Measurements from ENCODE around the gene ADRA2B. TPM values are rescaled to one million over a fixed set of nuclear protein-coding genes. Genes with fewer than 3 reads are reported as not detected.
A peak's percentile ranks its signal among the peaks of the same experiment; 100 is the strongest.
"Not testable (repeated sequence)": the region's sequence is repeated elsewhere in the genome, so short reads cannot be mapped to it uniquely, and the experiment has no call there.

Gene ADRA2B
- total RNA-seq, 1 experiment from 2014 or later, result 2.7 TPM

GRCh38 chr2:96063116-96063899 is 53.1 kb downstream of the ADRA2B start:
- not testable (repeated sequence) for H3T11ph ChIP-seq (ENCODE audit: low read length); H3K4me1 ChIP-seq (ENCODE audit: insufficient read depth, low read length); DNase-seq; H3K4me3 Mint-ChIP-seq; H2BK15ac ChIP-seq (ENCODE audit: low read depth, low read length); H3K4ac ChIP-seq (ENCODE audit: low read depth, low read length); H3K79me2 ChIP-seq (ENCODE audit: insufficient read depth, low read length); H3K9me3 Mint-ChIP-seq; H2BK12ac ChIP-seq (ENCODE audit: insufficient read length, low read depth, low read length); H2AK5ac ChIP-seq (ENCODE audit: insufficient read length, low read length); H3K9ac ChIP-seq (ENCODE audit: extremely low read depth, insufficient read length, low read length); H3K27ac ChIP-seq (ENCODE audit: insufficient read length, low read depth, low read length); H4K5ac ChIP-seq (ENCODE audit: insufficient read length, low read depth, low read length); H3K18ac ChIP-seq (ENCODE audit: insufficient read length, low read depth, low read length); H2BK20ac ChIP-seq (ENCODE audit: low read depth, low read length, poor library complexity, severe bottlenecking); H3K9me3 ChIP-seq (ENCODE audit: control insufficient read depth, low read depth, low read length); H3K27me3 ChIP-seq (ENCODE audit: insufficient read depth, low read length); H3K4me1 Mint-ChIP-seq; H3K14ac ChIP-seq (ENCODE audit: insufficient read depth, low read length); H2BK5ac ChIP-seq (ENCODE audit: insufficient read length, low read length); H3K23me2 ChIP-seq (ENCODE audit: insufficient read length, low read depth, low read length, poor library complexity, severe bottlenecking); H4K20me1 ChIP-seq (ENCODE audit: control insufficient read depth, insufficient read depth, insufficient read length); H3K23ac ChIP-seq (ENCODE audit: insufficient read length, low read depth, low read length); H2BK120ac ChIP-seq (ENCODE audit: low read depth, low read length, poor library complexity, severe bottlenecking); H3K27me3 Mint-ChIP-seq (ENCODE audit: low read depth); H3K79me1 ChIP-seq (ENCODE audit: insufficient read depth, low read depth, low read length, poor library complexity, severe bottlenecking); H2AFZ ChIP-seq (ENCODE audit: low read length); H3K4me2 ChIP-seq (ENCODE audit: insufficient read depth, insufficient read length, low read length); H3K56ac ChIP-seq (ENCODE audit: insufficient read length, low read depth, low read length); H4K8ac ChIP-seq (replicated peaks; ENCODE audit: insufficient read length, low read depth, low read length); H3K36me3 Mint-ChIP-seq (ENCODE audit: insufficient read depth in 1 of 3, low read depth in 3 of 3); H4K91ac ChIP-seq (ENCODE audit: insufficient read length, low read depth, low read length)
- TF ChIP-seq, protein P1, sequence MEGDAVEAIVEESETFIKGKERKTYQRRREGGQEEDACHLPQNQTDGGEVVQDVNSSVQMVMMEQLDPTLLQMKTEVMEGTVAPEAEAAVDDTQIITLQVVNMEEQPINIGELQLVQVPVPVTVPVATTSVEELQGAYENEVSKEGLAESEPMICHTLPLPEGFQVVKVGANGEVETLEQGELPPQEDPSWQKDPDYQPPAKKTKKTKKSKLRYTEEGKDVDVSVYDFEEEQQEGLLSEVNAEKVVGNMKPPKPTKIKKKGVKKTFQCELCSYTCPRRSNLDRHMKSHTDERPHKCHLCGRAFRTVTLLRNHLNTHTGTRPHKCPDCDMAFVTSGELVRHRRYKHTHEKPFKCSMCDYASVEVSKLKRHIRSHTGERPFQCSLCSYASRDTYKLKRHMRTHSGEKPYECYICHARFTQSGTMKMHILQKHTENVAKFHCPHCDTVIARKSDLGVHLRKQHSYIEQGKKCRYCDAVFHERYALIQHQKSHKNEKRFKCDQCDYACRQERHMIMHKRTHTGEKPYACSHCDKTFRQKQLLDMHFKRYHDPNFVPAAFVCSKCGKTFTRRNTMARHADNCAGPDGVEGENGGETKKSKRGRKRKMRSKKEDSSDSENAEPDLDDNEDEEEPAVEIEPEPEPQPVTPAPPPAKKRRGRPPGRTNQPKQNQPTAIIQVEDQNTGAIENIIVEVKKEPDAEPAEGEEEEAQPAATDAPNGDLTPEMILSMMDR (conservative IDR thresholded peaks at IDR 0.05), result peak; percentile 15; the same call in 2 of the 3 replicates
- no CpG with 5 or more reads among the region's 12 CpGs for WGBS (ENCODE audit: extremely low coverage, insufficient read length, low lambda C conversion rate)
- H3K27ac Mint-ChIP-seq, result 0 out of 7 replicates have a peak overlapping the region, but pooled peaks of 1 of the 3 experiments have one; percentile 18

Other genes with a start within 250 kb of the ADRA2B start
- 8.2 and 9.5 TPM in 2 replicates for gene ANKRD36C, start 124.7 kb downstream of the ADRA2B start, total RNA-seq (2021)
- gene GPAT2, start 81.7 kb downstream of the ADRA2B start, total RNA-seq (2021), result 0.17 TPM in 1 of 2 replicates, not detected in the other
- 0.72 and 0.81 TPM in 2 replicates for gene ASTL, start 21.9 kb upstream of the ADRA2B start, total RNA-seq (2021)
- 13.5 and 14.9 TPM in 2 replicates for gene DUSP2, start 28.9 kb upstream of the ADRA2B start, total RNA-seq (2021)
- 212 and 220 TPM in 2 replicates for gene STARD7, start 92.3 kb upstream of the ADRA2B start, total RNA-seq (2021)
- 30.1 and 33.9 TPM in 2 replicates for gene TMEM127, start 149.4 kb upstream of the ADRA2B start, total RNA-seq (2021)
- gene CIAO1, start 149.7 kb upstream of the ADRA2B start, total RNA-seq (2021), result 67.6 and 71.9 TPM in 2 replicates
- 215 and 218 TPM in 2 replicates for gene SNRNP200, start 189.0 kb upstream of the ADRA2B start, total RNA-seq (2021)
- 16.1 and 16.3 TPM in 2 replicates for gene ITPRIPL1, start 208.7 kb upstream of the ADRA2B start, total RNA-seq (2021)
- 52.9 and 55.8 TPM in 2 replicates for gene NCAPH, start 219.2 kb upstream of the ADRA2B start, total RNA-seq (2021)

Data from H9 (cell line).